HG03354 (cell line): ENCODE measurements around the gene YRDC.

ENCODE experiments used
- ATAC-seq: cut with Tn5 transposase; IDR thresholded peaks from one replicate; pipeline ENCODE4 v1.9.1; 2021; ENCODE audit warnings: mild to moderate bottlenecking; ENCODE audit not compliant: unreplicated experiment, poor library complexity, severe bottlenecking

The YRDC gene

GRCh38 chr1:37822906-37823815 is 15.2 kb upstream of the YRDC start:
- no peak for ATAC-seq

GRCh38 chr1:37821481-37821880 is 13.5 kb upstream of the YRDC start:
- ATAC-seq, result no peak

- ATAC-seq, result no peak
Observed at GRCh38 chr1:37817481-37817880, 9.5 kb upstream of the YRDC start.

GRCh38 chr1:37814252-37814651 is 6.2 kb upstream of the YRDC start:
- ATAC-seq, result no peak

- no peak for ATAC-seq
Observed at GRCh38 chr1:37813529-37814145, 5.6 kb upstream of the YRDC start.

- no peak for ATAC-seq
Observed at GRCh38 chr1:37811027-37811655, 3.1 kb upstream of the YRDC start.

- ATAC-seq, result no peak
Observed at GRCh38 chr1:37809942-37810341, 1.9 kb upstream of the YRDC start.

GRCh38 chr1:37808369-37809319 is 636 bp upstream of the YRDC start:
- ATAC-seq, result peak; percentile 35

- ATAC-seq, result no peak
Observed at GRCh38 chr1:37807220-37807554, 821 bp downstream of the YRDC start.

GRCh38 chr1:37802439-37802838 is 5.6 kb downstream of the YRDC start:
- ATAC-seq, result no peak

- ATAC-seq, result no peak
Observed at GRCh38 chr1:37797750-37798345, 10.2 kb downstream of the YRDC start.

GRCh38 chr1:37795340-37796125 is 12.5 kb downstream of the YRDC start:
- no peak for ATAC-seq

- ATAC-seq, result peak; percentile 33
Observed at GRCh38 chr1:37794372-37795339, 13.4 kb downstream of the YRDC start.

- ATAC-seq, result peak; percentile 56
Observed at GRCh38 chr1:37793773-37794371, 14.1 kb downstream of the YRDC start, which contains the start of gene MANEAL. Gene MANEAL, plus strand, starts transcription at chr1:37793847. Its CDS starts 336 bp downstream, at chr1:37794183.

- no peak for ATAC-seq
Observed at GRCh38 chr1:37792943-37793686, 14.9 kb downstream of the YRDC start.

- no peak for ATAC-seq
Observed at GRCh38 chr1:37782491-37782890, 25.5 kb downstream of the YRDC start.
